SK-N-SH (cell line): ENCODE measurements around the gene ZNF791. TPM values are rescaled to one million over a fixed set of nuclear protein-coding genes. Genes with fewer than 3 reads are reported as not detected.
A peak's percentile ranks its signal among the peaks of the same experiment; 100 is the strongest.
"Not testable (repeated sequence)": the region's sequence is repeated elsewhere in the genome, so short reads cannot be mapped to it uniquely, and the experiment has no call there.

ENCODE experiments used
- CTCF ChIA-PET: fragments of 300-600, 350-600 bp; formaldehyde crosslinking; extraction: SDS; loops from one replicate; lab custom pipeline; 2021; lab: Yijun Ruan, JAX
- POLR2A ChIA-PET: fragments of 350-600 bp; sonication (Branson Sonifier 250); formaldehyde crosslinking; extraction: SDS; loops from one replicate; lab custom pipeline; 2020; ENCODE audit warnings: antibody characterized with exemption, inconsistent platforms; lab: Yijun Ruan, JAX
- DNase-seq: peaks from one replicate; pipeline ENCODE4 v3.0.0; 2012
- H2AFZ ChIP-seq: fragments of 200-600 bp; sonication (generic); 2 replicates; pipeline ENCODE4 v1.8.1; 2016; ENCODE audit warnings: antibody characterized with exemption, mild to moderate bottlenecking, low read depth
- H3F3A ChIP-seq: fragments of 200-600 bp; sonication (generic); replicated peaks from 2 replicates; pipeline ENCODE3; 2016; ENCODE audit warnings: antibody characterized with exemption, mild to moderate bottlenecking; ENCODE audit not compliant: insufficient read depth
- H3K27ac ChIP-seq, 2 experiments: fragments of 200-500 bp in 1 of 2; fragments of 200-600 bp in 1 of 2; sonication (Bioruptor generic) in 1 of 2; sonication (generic), shearing (Covaris generic) in 1 of 2; 2 replicates each; pipeline versions ENCODE4 v1.5.1 to v1.6.1; 2014 to 2016; ENCODE audit warnings: low read depth in 2 of 2, inconsistent platforms in 1 of 2, low read length in 1 of 2, mild to moderate bottlenecking in 1 of 2, mixed read lengths in 1 of 2
- H3K27me3 ChIP-seq: fragments of 200-600 bp; sonication (generic), shearing (Covaris generic); 2 replicates; pipeline ENCODE4 v1.6.1; 2016; ENCODE audit warnings: mixed run types; ENCODE audit not compliant: insufficient read depth
- H3K36me3 ChIP-seq, 2 experiments: fragments of 200-500 bp in 1 of 2; fragments of 200-600 bp in 1 of 2; sonication (Bioruptor generic) in 1 of 2; sonication (generic) in 1 of 2; replicated peaks in 1 of 2; 2 replicates each; pipeline versions ENCODE3 to v1.5.1; 2014 to 2016; ENCODE audit warnings: low read length in 1 of 2, mild to moderate bottlenecking in 1 of 2; ENCODE audit not compliant: insufficient read depth in 2 of 2, control insufficient read depth in 1 of 2
- H3K4me1 ChIP-seq, 2 experiments: fragments of 200-500 bp in 1 of 2; fragments of 200-600 bp in 1 of 2; sonication (Bioruptor generic) in 1 of 2; sonication (generic), shearing (Covaris generic) in 1 of 2; 2 replicates each; pipeline versions ENCODE4 v1.5.1 to v1.6.1; 2014 to 2016; ENCODE audit warnings: low read depth in 1 of 2, low read length in 1 of 2, mixed run types in 1 of 2; ENCODE audit not compliant: insufficient read depth in 2 of 2, control insufficient read depth in 1 of 2
- H3K4me2 ChIP-seq: fragments of 200-600 bp; sonication (generic), shearing (Covaris generic); 2 replicates; pipeline ENCODE4 v1.6.1; 2017; ENCODE audit warnings: mixed run types
- H3K4me3 ChIP-seq, 2 experiments: fragments of 200-500 bp in 1 of 2; fragments of 200-600 bp in 1 of 2; sonication (Bioruptor generic) in 1 of 2; sonication (generic), shearing (Covaris generic) in 1 of 2; 2 replicates each; pipeline versions ENCODE4 v1.5.1 to v1.8.1; 2014 to 2016; ENCODE audit warnings: low read depth in 2 of 2, inconsistent platforms in 1 of 2, low read length in 1 of 2, mild to moderate bottlenecking in 1 of 2, mixed read lengths in 1 of 2, moderate library complexity in 1 of 2
- H3K79me2 ChIP-seq: fragments of 200-600 bp; sonication (generic); 2 replicates; pipeline ENCODE4 v1.8.1; 2017; ENCODE audit warnings: mild to moderate bottlenecking; ENCODE audit not compliant: insufficient read depth
- H3K9ac ChIP-seq: fragments of 200-600 bp; sonication (generic); 2 replicates; pipeline ENCODE4 v1.6.1; 2017; ENCODE audit warnings: mixed run types
- H3K9me2 ChIP-seq: fragments of 200-600 bp; sonication (generic); 2 replicates; pipeline ENCODE4 v1.6.1; 2017; ENCODE audit warnings: mixed run types
- H3K9me3 ChIP-seq: fragments of 200-600 bp; sonication (generic); 2 replicates; pipeline ENCODE4 v1.6.1; 2017; ENCODE audit warnings: mixed run types, mild to moderate bottlenecking, moderate library complexity
- H4K20me1 ChIP-seq: fragments of 200-600 bp; sonication (generic); 2 replicates; pipeline ENCODE4 v1.6.1; 2017; ENCODE audit warnings: mild to moderate bottlenecking, mixed run types; ENCODE audit not compliant: insufficient read depth
- ELF1 ChIP-seq: IDR thresholded peaks from 2 replicates; pipeline ENCODE4 v1.4.0; 2012
- FOXJ3 ChIP-seq: sonication (generic); formaldehyde crosslinking; IDR thresholded peaks from 2 replicates; pipeline ENCODE4 v1.5.1; 2020; ENCODE audit warnings: mild to moderate bottlenecking, missing genetic modification reagents
- FOXM1 ChIP-seq: IDR thresholded peaks from 2 replicates; pipeline ENCODE4 v1.4.0; 2012; ENCODE audit warnings: low read depth, mild to moderate bottlenecking
- GABPA ChIP-seq: IDR thresholded peaks from 2 replicates; pipeline ENCODE4 v1.4.0; 2012; ENCODE audit warnings: low read depth, mild to moderate bottlenecking
- GATA2 ChIP-seq: sonication (generic); formaldehyde crosslinking; IDR thresholded peaks from 2 replicates; pipeline ENCODE4 v1.5.0; 2020; ENCODE audit warnings: mild to moderate bottlenecking, missing genetic modification reagents
- JUND ChIP-seq: IDR thresholded peaks from 2 replicates; pipeline ENCODE4 v1.4.0; 2012
- MEF2A ChIP-seq: IDR thresholded peaks from 2 replicates; pipeline ENCODE4 v1.4.0; 2012; ENCODE audit warnings: low read depth, borderline replicate concordance
- NRF1 ChIP-seq: IDR thresholded peaks from 2 replicates; pipeline ENCODE4 v1.6.1; 2012; ENCODE audit warnings: low read depth, mild to moderate bottlenecking, low read length
- POLR2AphosphoS5 ChIP-seq: IDR thresholded peaks from 2 replicates; pipeline ENCODE4 v1.6.1; 2012; ENCODE audit warnings: low read depth, low read length
- RAD21 ChIP-seq: IDR thresholded peaks from 2 replicates; pipeline ENCODE4 v1.6.1; 2012; ENCODE audit warnings: mild to moderate bottlenecking, low read length
- RCOR1 ChIP-seq: fragments of 150-350 bp; IDR thresholded peaks from 2 replicates; pipeline ENCODE4 v1.6.1; 2017; ENCODE audit warnings: antibody characterized with exemption, low read length
- RXRA ChIP-seq: IDR thresholded peaks from 2 replicates; pipeline ENCODE4 v1.4.0; 2012; ENCODE audit warnings: low read depth, mild to moderate bottlenecking, borderline replicate concordance
- SIN3A ChIP-seq: IDR thresholded peaks from 2 replicates; pipeline ENCODE4 v1.6.1; 2012; ENCODE audit warnings: low read depth, mild to moderate bottlenecking, low read length, moderate library complexity, borderline replicate concordance
- TAF1 ChIP-seq: IDR thresholded peaks from 2 replicates; pipeline ENCODE4 v1.6.1; 2012; ENCODE audit warnings: low read depth, mild to moderate bottlenecking, low read length, moderate library complexity, borderline replicate concordance
- TCF12 ChIP-seq: IDR thresholded peaks from 2 replicates; pipeline ENCODE4 v1.4.0; 2012
- YY1 ChIP-seq: IDR thresholded peaks from 2 replicates; pipeline ENCODE4 v1.4.0; 2012; ENCODE audit warnings: low read depth, mild to moderate bottlenecking
- WGBS: methylation state at CpG from one replicate; pipeline ENCODE4 v1.1.6; 2017; ENCODE audit warnings: low lambda C conversion rate; 5-methylcytosine and 5-hydroxymethylcytosine counted together
- polyA plus RNA-seq, 3 experiments: library from polyadenylated mRNA; depleted of rRNA; stranded (reverse); fragments of >200 nt; gene quantifications; 2 replicates each; pipeline ENCODE4 v1.2.3, GENCODE V29; 2012
- TF ChIP-seq, protein P1 (sequence below): fragments of 150-350 bp; IDR thresholded peaks from 2 replicates; pipeline ENCODE4 v1.6.1; 2017; ENCODE audit warnings: antibody characterized with exemption, low read length, low read depth, borderline replicate concordance
- TF ChIP-seq, protein P2 (sequence below): fragments of 150-350 bp; IDR thresholded peaks from 2 replicates; pipeline ENCODE4 v1.6.1; 2016; ENCODE audit warnings: mild to moderate bottlenecking, low read depth, low read length
- TF ChIP-seq, protein P3 (sequence below): IDR thresholded peaks from 2 replicates; pipeline ENCODE4; 2012

The ZNF791 gene
- polyA plus RNA-seq, 1 of the 3 experiments (the other 2 are of a cell fraction): 8.9 TPM

DNA sequence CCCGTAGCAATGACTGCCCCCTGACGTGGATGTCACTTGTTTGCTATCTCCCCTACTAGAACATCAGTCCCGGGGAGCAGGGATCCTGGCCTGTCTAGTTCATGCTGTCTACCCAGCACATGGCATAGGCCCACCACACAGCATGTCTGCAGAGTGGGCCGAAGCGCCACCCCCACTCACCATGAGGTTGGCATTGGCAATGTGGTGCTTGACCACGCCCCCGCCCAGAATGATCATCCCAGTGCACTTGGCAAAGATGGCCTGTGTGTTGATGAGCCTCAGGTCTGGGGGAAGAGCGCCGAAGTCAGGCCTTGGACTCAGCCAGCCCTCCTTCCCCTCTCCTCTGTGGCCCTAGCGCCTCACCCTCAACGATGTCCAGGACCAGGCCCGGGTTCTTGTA is 66.2 kb downstream of the ZNF791 start:
- peaks cover 17% of the 10 kb centered on the region for H3F3A ChIP-seq
- H3K9me2 ChIP-seq: no peaks in the 10 kb centered on the region
- POLR2A ChIA-PET: interaction anchor here (0.6 to 1.4 kb wide), 2 partner anchors 11 to 41 kb away, joined by 5 to 6 read pairs; partner anchors contain the start of genes MAN2B1 and WDR83
- 96% methylated on average over 7 of the region's 12 CpGs for WGBS
- no peak for DNase-seq
- H2AFZ ChIP-seq: no peak overlapping the region
- H3K79me2 ChIP-seq: peaks cover 35% of the 10 kb centered on the region; the same call in 1 of the 2 replicates
- H3K4me1 ChIP-seq: peaks cover 0 to 4% of the 10 kb centered on the region in 2 experiments; a peak in 1 of 4 replicates
- H3K36me3 ChIP-seq: peaks cover 43 to 46% of the 10 kb centered on the region in 2 experiments
- CTCF ChIA-PET: interaction anchor here (0.6 to 2.2 kb wide), 18 partner anchors 8 to 617 kb away, joined by 3 to 11 read pairs (median 4); partner anchors contain the start of genes FBXW9, MAN2B1, WDR83 and ZNF490
- H3K4me3 ChIP-seq: no peak overlapping the region
- no peaks in the 10 kb centered on the region for H3K27me3 ChIP-seq
- no peak overlapping the region for H3K4me2 ChIP-seq
- no peaks in the 10 kb centered on the region for H3K9me3 ChIP-seq
- no peak overlapping the region for H3K27ac ChIP-seq
- TF ChIP-seq NRF1: no peak
- TF ChIP-seq TCF12: no peak
- no peak for TF ChIP-seq TAF1
- TF ChIP-seq, protein P1, sequence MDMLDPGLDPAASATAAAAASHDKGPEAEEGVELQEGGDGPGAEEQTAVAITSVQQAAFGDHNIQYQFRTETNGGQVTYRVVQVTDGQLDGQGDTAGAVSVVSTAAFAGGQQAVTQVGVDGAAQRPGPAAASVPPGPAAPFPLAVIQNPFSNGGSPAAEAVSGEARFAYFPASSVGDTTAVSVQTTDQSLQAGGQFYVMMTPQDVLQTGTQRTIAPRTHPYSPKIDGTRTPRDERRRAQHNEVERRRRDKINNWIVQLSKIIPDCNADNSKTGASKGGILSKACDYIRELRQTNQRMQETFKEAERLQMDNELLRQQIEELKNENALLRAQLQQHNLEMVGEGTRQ: no peak
- no peak for TF ChIP-seq YY1
- TF ChIP-seq FOXJ3: no peak
- TF ChIP-seq RAD21: no peak
- no peak for TF ChIP-seq FOXM1
- no peak for TF ChIP-seq RCOR1
- no peak for TF ChIP-seq GABPA
- no peak overlapping the region for H3K9ac ChIP-seq
- peaks cover 12% of the 10 kb centered on the region for H4K20me1 ChIP-seq

DNA sequence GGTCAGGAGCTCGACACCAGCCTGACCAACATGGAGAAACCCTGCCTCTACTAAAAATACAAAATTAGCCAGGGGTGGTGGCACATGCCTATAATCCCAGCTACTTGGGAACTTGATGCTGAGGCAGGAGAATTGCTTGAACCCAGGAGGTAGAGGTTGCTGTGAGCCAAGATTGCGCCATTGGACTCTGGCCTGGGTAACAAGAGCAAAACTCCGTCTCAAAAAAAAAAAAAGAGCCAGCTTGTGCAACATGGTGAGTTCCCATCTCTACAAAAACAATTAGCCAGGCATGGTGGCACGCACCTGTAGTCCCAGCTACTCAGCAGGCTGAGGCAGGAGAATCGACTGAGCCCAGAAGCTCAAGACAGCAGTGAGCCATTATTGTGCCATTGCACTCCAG is 67.3 kb downstream of the ZNF791 start:
- CTCF ChIA-PET: interaction anchor here (0.9 to 2.2 kb wide), 7 partner anchors 8 to 170 kb away, joined by 3 to 11 read pairs (median 4); partner anchors contain the start of gene MAN2B1
- DNase-seq, H3K27me3 ChIP-seq, H3K4me2 ChIP-seq, H3K9me3 ChIP-seq, H3K9ac ChIP-seq, H3K9me2 ChIP-seq, H3K27ac ChIP-seq, H2AFZ ChIP-seq, H3K4me3 ChIP-seq, H3K4me1 ChIP-seq: not testable (repeated sequence)
- 96% methylated on average over 5 of the region's 5 CpGs for WGBS
- peaks cover 12% of the 10 kb centered on the region for H4K20me1 ChIP-seq
- peaks cover 35% of the 10 kb centered on the region; the same call in 1 of the 2 replicates for H3K79me2 ChIP-seq
- peaks cover 41 to 43% of the 10 kb centered on the region in 2 experiments for H3K36me3 ChIP-seq
- POLR2A ChIA-PET: interaction anchor here (1.1 kb wide), 1 partner anchor 9 kb away, joined by 4 read pairs; a partner anchor contains a TSS
- H3F3A ChIP-seq: peaks cover 15% of the 10 kb centered on the region

DNA sequence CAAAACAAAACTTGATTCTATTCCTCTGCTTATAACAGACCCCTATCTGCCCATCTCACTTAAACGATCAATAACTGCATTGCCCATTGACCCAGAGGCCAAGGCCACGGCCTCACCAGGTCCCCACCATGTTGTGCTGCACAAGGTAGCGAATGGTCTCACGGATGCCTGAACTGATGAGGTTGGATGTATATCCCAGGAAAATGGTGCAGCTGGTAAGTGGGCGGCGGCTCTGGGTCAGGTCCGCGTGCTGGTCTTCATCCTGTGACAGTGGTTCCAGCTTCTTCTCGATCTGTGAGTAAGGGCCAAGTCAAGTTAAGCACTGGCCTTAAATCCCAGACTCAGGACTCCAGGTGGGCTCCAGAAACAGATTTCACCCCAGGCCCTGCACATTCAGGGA is 69.3 kb downstream of the ZNF791 start:
- Histone ChIP-seq H3K4me1 (peaks cover 0 to 4% of the 10 kb centered on the region in 2 experiments; a peak in 1 of 4 replicates), H3K4me3 (0 out of 4 replicates have a peak overlapping the region, but pooled peaks of 1 of the 2 experiments have one; percentile 94), H3F3A (peaks cover 15% of the 10 kb centered on the region), H3K9ac (no peak overlapping the region), H4K20me1 (peaks cover 12% of the 10 kb centered on the region), H3K9me3 (no peaks in the 10 kb centered on the region), H3K27ac (no peak overlapping the region), H3K9me2 (no peaks in the 10 kb centered on the region), H3K79me2 (peaks cover 33% of the 10 kb centered on the region; the same call in 1 of the 2 replicates), H2AFZ (no peak overlapping the region), H3K36me3 (peaks cover 30 to 34% of the 10 kb centered on the region in 2 experiments), H3K4me2 (peak overlapping the region; percentile 99), H3K27me3 (no peaks in the 10 kb centered on the region)
- CTCF ChIA-PET: interaction anchor here (1.4 to 3.1 kb wide), 4 partner anchors 8 to 116 kb away, joined by 4 to 21 read pairs (median 10); a partner anchor contains a TSS
- WGBS: 100% methylated on average over 8 of the region's 9 CpGs
- no peak for DNase-seq
- POLR2A ChIA-PET: no interaction called here
- TF ChIP-seq, protein P2, sequence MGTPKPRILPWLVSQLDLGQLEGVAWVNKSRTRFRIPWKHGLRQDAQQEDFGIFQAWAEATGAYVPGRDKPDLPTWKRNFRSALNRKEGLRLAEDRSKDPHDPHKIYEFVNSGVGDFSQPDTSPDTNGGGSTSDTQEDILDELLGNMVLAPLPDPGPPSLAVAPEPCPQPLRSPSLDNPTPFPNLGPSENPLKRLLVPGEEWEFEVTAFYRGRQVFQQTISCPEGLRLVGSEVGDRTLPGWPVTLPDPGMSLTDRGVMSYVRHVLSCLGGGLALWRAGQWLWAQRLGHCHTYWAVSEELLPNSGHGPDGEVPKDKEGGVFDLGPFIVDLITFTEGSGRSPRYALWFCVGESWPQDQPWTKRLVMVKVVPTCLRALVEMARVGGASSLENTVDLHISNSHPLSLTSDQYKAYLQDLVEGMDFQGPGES: no peak
- no peak for TF ChIP-seq SIN3A
- no peak for TF ChIP-seq TAF1
- no peak for TF ChIP-seq YY1
- TF ChIP-seq POLR2AphosphoS5: no peak
- no peak for TF ChIP-seq JUND
- no peak for TF ChIP-seq ELF1
- no peak for TF ChIP-seq MEF2A
- TF ChIP-seq, protein P3, sequence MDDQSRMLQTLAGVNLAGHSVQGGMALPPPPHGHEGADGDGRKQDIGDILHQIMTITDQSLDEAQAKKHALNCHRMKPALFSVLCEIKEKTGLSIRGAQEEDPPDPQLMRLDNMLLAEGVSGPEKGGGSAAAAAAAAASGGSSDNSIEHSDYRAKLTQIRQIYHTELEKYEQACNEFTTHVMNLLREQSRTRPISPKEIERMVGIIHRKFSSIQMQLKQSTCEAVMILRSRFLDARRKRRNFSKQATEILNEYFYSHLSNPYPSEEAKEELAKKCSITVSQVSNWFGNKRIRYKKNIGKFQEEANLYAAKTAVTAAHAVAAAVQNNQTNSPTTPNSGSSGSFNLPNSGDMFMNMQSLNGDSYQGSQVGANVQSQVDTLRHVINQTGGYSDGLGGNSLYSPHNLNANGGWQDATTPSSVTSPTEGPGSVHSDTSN: no peak
- TF ChIP-seq RXRA: no peak
- TF ChIP-seq GATA2: no peak
- no peak for TF ChIP-seq RAD21
